ENCODE data around the gene SCN2A. TPM values are rescaled to one million over a fixed set of nuclear protein-coding genes. Genes with fewer than 3 reads are reported as not detected.

SCN2A gene
- total RNA-seq, 2 donors from 2014 or later, result 0.99 to 1.8 TPM

DNA sequence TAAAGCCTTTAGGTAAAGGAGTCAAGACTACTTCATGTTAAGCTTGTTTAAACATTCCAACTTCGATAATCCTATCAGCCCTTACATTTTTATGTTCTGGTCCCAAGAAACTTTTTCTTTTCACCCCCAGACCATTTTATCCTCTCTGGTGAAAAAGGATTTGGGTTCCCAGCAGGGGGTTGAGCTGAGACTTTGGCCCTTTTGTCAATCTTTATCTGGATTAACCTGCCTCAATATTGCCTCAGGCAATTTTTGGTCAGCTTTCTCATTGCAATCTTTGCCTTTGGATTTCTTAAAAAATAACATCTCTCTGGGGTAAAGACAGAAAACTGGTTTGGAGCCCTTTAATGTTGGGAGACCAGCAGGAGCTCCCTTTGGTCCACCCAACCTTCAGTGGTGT lies 196.4 kb downstream of the SCN2A start:
- no peak for TF ChIP-seq POLR2A (IDR thresholded peaks at IDR 0.05)
- TF ChIP-seq CTCF (IDR thresholded peaks at IDR 0.05), result no peak
- H3K4me3 ChIP-seq, result no peak overlapping the region
- H3K27me3 ChIP-seq, result no peaks in the 10 kb centered on the region
- H3K9me3 ChIP-seq, result no peaks in the 10 kb centered on the region
- H3K4me1 ChIP-seq, result no peaks in the 10 kb centered on the region
- no peak overlapping the region for H3K27ac ChIP-seq
- no peak for ATAC-seq
- no peak for DNase-seq
- intact Hi-C loops (cut with DNase I), result no loop called here
- 54 to 67% methylated on average over 1 of the region's 1 CpG for WGBS, 2 donors
- H3K36me3 ChIP-seq (replicated peaks in 1 of 2; ENCODE audit: insufficient read depth in 1 of 2, low read depth in 2 of 2), result no peaks in the 10 kb centered on the region

DNA sequence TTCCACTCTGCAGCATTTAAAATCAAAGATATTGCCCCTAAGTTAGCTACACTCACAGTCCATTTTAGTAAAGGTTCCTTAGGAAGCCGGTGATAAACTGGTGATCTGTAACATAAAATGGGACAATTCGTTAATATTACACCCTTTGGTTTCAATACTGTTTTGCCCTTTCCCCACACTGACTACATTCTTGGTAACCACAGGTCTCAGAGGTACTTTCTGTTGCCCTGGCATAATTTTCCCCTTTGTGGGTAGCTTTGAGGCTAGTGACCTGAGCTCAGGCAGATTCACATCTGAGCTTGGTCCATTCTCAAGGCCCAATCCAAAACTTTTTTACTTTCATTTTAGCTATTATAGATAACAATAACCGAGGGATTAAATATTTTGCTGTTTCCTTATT lies 197.3 kb downstream of the SCN2A start:
- TF ChIP-seq CTCF (IDR thresholded peaks at IDR 0.05), result no peak
- no peak for TF ChIP-seq POLR2A (IDR thresholded peaks at IDR 0.05)
- intact Hi-C loops (cut with DNase I), result no loop called here
- no peak for ATAC-seq
- H3K9me3 ChIP-seq, result no peaks in the 10 kb centered on the region
- no peak overlapping the region for H3K4me3 ChIP-seq
- DNase-seq, result no peak
- H3K27ac ChIP-seq, result no peak overlapping the region
- H3K27me3 ChIP-seq, result no peaks in the 10 kb centered on the region
- H3K36me3 ChIP-seq (replicated peaks in 1 of 2; ENCODE audit: insufficient read depth in 1 of 2, low read depth in 2 of 2), result no peaks in the 10 kb centered on the region
- no peaks in the 10 kb centered on the region for H3K4me1 ChIP-seq
- 73 to 83% methylated on average over 3 of the region's 3 CpGs for WGBS, 2 donors

- TF ChIP-seq POLR2A (IDR thresholded peaks at IDR 0.05), result no peak
- TF ChIP-seq CTCF (IDR thresholded peaks at IDR 0.05), result no peak
- H3K36me3 ChIP-seq (replicated peaks in 1 of 2; ENCODE audit: insufficient read depth in 1 of 2, low read depth in 2 of 2), result no peaks in the 10 kb centered on the region
- H3K27ac ChIP-seq, result no peak overlapping the region
- H3K27me3 ChIP-seq, result no peaks in the 10 kb centered on the region
- 4 to 7% methylated on average over 1 of the region's 1 CpG for WGBS, 2 donors
- DNase-seq, result no peak
- intact Hi-C loops (cut with DNase I), result no loop called here
- H3K4me1 ChIP-seq, result no peaks in the 10 kb centered on the region
- H3K4me3 ChIP-seq, result no peak overlapping the region
- no peak for ATAC-seq
- H3K9me3 ChIP-seq, result no peaks in the 10 kb centered on the region
These were observed 201.2 kb downstream of the SCN2A start for GRCh38 chr2:165440367-165440766.

Other genes with a start within 250 kb of the SCN2A start
- under 1 TPM; 0.33 to 0.52 TPM for gene SCN3A, start 35.4 kb upstream of the SCN2A start, total RNA-seq
- 1 to 10 TPM; 2.3 to 5.9 TPM for gene CSRNP3, start 230.3 kb downstream of the SCN2A start, total RNA-seq

Measured in body of pancreas (tissue), 4 donors.